ENCODE measurements around the gene CNOT4.
"Not testable (repeated sequence)": the region's sequence is repeated elsewhere in the genome, so short reads cannot be mapped to it uniquely, and the experiment has no call there.

CNOT4 gene

GRCh38 chr7:135480966-135481597, 28.8 kb downstream of the CNOT4 start:
- no peak overlapping the region for H3K4me3 ChIP-seq (ENCODE audit: low read depth, low read length)
- TF ChIP-seq MAX (IDR thresholded peaks at IDR 0.05; ENCODE audit: low read depth, low read length) (no peak), MYC (IDR thresholded peaks at IDR 0.05; ENCODE audit: low read depth, low read length) (no peak), CTCF (IDR thresholded peaks at IDR 0.05; ENCODE audit: low read depth, low read length) (no peak), POLR2A (IDR thresholded peaks at IDR 0.05; ENCODE audit: extremely low read depth, insufficient read length) (no peak)
- DNase-seq (ENCODE audit: low read depth): no peak

- no peak overlapping the region for H3K4me3 ChIP-seq (ENCODE audit: low read depth, low read length)
- DNase-seq (ENCODE audit: low read depth): no peak
- TF ChIP-seq MAX (IDR thresholded peaks at IDR 0.05; ENCODE audit: low read depth, low read length): no peak
- no peak for TF ChIP-seq POLR2A (IDR thresholded peaks at IDR 0.05; ENCODE audit: extremely low read depth, insufficient read length)
- no peak for TF ChIP-seq MYC (IDR thresholded peaks at IDR 0.05; ENCODE audit: low read depth, low read length)
- TF ChIP-seq CTCF (IDR thresholded peaks at IDR 0.05; ENCODE audit: low read depth, low read length): no peak
Observed at GRCh38 chr7:135475521-135475920, 34.4 kb downstream of the CNOT4 start.

- not testable (repeated sequence) for DNase-seq (ENCODE audit: low read depth); H3K4me3 ChIP-seq (ENCODE audit: low read depth, low read length)
Observed at GRCh38 chr7:135469705-135470104, 40.2 kb downstream of the CNOT4 start.

GRCh38 chr7:135467207-135467711, 42.6 kb downstream of the CNOT4 start:
- no peak for DNase-seq (ENCODE audit: low read depth)
- H3K4me3 ChIP-seq (ENCODE audit: low read depth, low read length): no peak overlapping the region
- TF ChIP-seq CTCF (IDR thresholded peaks at IDR 0.05; ENCODE audit: low read depth, low read length): no peak
- TF ChIP-seq POLR2A (IDR thresholded peaks at IDR 0.05; ENCODE audit: extremely low read depth, insufficient read length): no peak
- TF ChIP-seq MYC (IDR thresholded peaks at IDR 0.05; ENCODE audit: low read depth, low read length): no peak
- no peak for TF ChIP-seq MAX (IDR thresholded peaks at IDR 0.05; ENCODE audit: low read depth, low read length)

GRCh38 chr7:135466442-135467206, 43.3 kb downstream of the CNOT4 start:
- TF ChIP-seq CTCF (IDR thresholded peaks at IDR 0.05; ENCODE audit: low read depth, low read length) (no peak), MAX (IDR thresholded peaks at IDR 0.05; ENCODE audit: low read depth, low read length) (no peak), POLR2A (IDR thresholded peaks at IDR 0.05; ENCODE audit: extremely low read depth, insufficient read length) (no peak), MYC (IDR thresholded peaks at IDR 0.05; ENCODE audit: low read depth, low read length) (no peak)
- no peak for DNase-seq (ENCODE audit: low read depth)

GRCh38 chr7:135463908-135464307, 46.0 kb downstream of the CNOT4 start:
- no peak overlapping the region for H3K4me3 ChIP-seq (ENCODE audit: low read depth, low read length)
- peak; percentile 30 for DNase-seq (ENCODE audit: low read depth)
- no peak for TF ChIP-seq MAX (IDR thresholded peaks at IDR 0.05; ENCODE audit: low read depth, low read length)
- no peak for TF ChIP-seq MYC (IDR thresholded peaks at IDR 0.05; ENCODE audit: low read depth, low read length)
- TF ChIP-seq CTCF (IDR thresholded peaks at IDR 0.05; ENCODE audit: low read depth, low read length): no peak
- no peak for TF ChIP-seq POLR2A (IDR thresholded peaks at IDR 0.05; ENCODE audit: extremely low read depth, insufficient read length)

More at GRCh38 chr7:135466442-135467206, 43.3 kb downstream of the CNOT4 start:
- no peak overlapping the region for H3K4me3 ChIP-seq (ENCODE audit: low read depth, low read length)
